Testis (tissue), 3 donors: Measurements from ENCODE around the gene CPLX3. TPM values are rescaled to one million over a fixed set of nuclear protein-coding genes. Genes with fewer than 3 reads are reported as not detected.

Source experiments
- DNase-seq: peaks from one replicate; pipeline ENCODE4 v3.0.0-alpha.2; 2019
- H3K27ac ChIP-seq, 2 donors: fragments of 200-600 bp; sonication (generic); one replicate each; pipeline ENCODE4 v1.5.1; 2019
- H3K27me3 ChIP-seq: fragments of 200-600 bp; sonication (generic); one replicate; pipeline ENCODE4 v1.5.1; 2019
- H3K36me3 ChIP-seq: fragments of 200-600 bp; sonication (generic); one replicate; pipeline ENCODE4 v1.5.1; 2017; ENCODE audit warnings: low read depth; ENCODE audit errors: missing control alignments
- H3K4me1 ChIP-seq: fragments of 200-600 bp; sonication (generic); one replicate; pipeline ENCODE4 v1.5.1; 2019
- H3K4me3 ChIP-seq, 2 donors: fragments of 200-600 bp; sonication (generic); one replicate each; pipeline ENCODE4 v1.5.1; 2017 to 2019
- H3K9me3 ChIP-seq: fragments of 200-600 bp; sonication (generic); one replicate; pipeline ENCODE4 v1.5.1; 2017
- POLR2A ChIP-seq: fragments of 450-650 bp; IDR thresholded peaks from one replicate; pipeline ENCODE4 v1.6.1; 2017; ENCODE audit warnings: antibody characterized with exemption, mild to moderate bottlenecking, moderate library complexity
- WGBS, 2 donors: methylation state at CpG; one replicate each; pipeline ENCODE4 v1.1.5; 2018; 5-methylcytosine and 5-hydroxymethylcytosine counted together
- intact Hi-C: fragments of 100-400 bp; cut with DNase I; formaldehyde crosslinking; loops from one replicate; pipeline ENCODE4 v1.15.1; 2023; ENCODE audit warnings: low total_unique reads
- microRNA-seq, 2 donors: library from miRNA; unstranded; fragments of <30 nt; microRNA quantifications; one replicate each; pipeline ENCODE4, GENCODE V29; 2016; ENCODE audit warnings: borderline number of aligned reads in 2 of 2, borderline replicate concordance in 1 of 2
- polyA plus RNA-seq: library from polyadenylated mRNA; stranded (reverse); fragments of 350-450 nt; fragmentation: Illumina TruSeq; extraction: RNeasy Lipid Tissue Mini Kit (QIAGEN cat#74804); gene quantifications from one replicate; pipeline ENCODE4 v1.2.3, GENCODE V29; 2014; ENCODE audit warnings: low read depth, low replicate concordance; ENCODE audit not compliant: insufficient read depth
- small RNA-seq, 2 donors: library from RNA; depleted of rRNA; stranded (forward); fragments of <200 nt; gene quantifications; one replicate each; pipeline ENCODE3, GENCODE V24; 2016
- total RNA-seq, 2 donors: library from RNA; depleted of rRNA; stranded (reverse); fragments of >200 nt; gene quantifications; one replicate each; pipeline ENCODE4 v1.2.3, GENCODE V29; 2016
- TF ChIP-seq, protein P1 (sequence below), 3 experiments: fragments of 450-650 bp in 2 of 3; fragments of 200-600 bp in 1 of 3; sonication (generic) in 1 of 3; IDR thresholded peaks; one replicate each; pipeline ENCODE4 v1.5.1; 2016 to 2019; ENCODE audit warnings: antibody characterized with exemption in 3 of 3, mild to moderate bottlenecking in 2 of 3, moderate library complexity in 1 of 3

CPLX3 gene
- total and polyA plus RNA-seq, 3 donors from 2014 or later: 3.6 to 5.7 (median 3.7) TPM

DNA sequence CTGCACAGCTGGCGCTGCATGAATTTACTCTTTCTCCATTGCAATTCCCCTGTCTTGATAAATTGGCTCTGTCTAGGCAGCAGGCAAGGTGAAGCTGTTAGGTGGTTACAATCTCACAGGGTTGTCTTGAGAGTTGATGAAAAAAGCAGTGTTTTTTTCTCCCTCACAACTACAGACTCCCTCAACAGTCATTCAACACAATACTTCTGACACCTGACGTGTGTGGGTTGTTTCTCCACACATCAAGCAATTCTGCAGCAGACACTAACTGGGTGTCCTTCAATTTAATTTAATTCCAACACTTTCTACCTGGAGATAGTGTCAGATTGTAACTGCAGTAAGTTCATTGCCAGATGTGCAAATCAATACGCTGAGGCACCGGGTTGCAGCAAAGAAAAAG is 51.8 kb downstream of the CPLX3 start:
- Histone ChIP-seq H3K4me1 (peaks cover 5% of the 10 kb centered on the region), H3K9me3 (no peaks in the 10 kb centered on the region), H3K36me3 (no peaks in the 10 kb centered on the region), H3K27ac (no peak overlapping the region), H3K4me3 (no peak overlapping the region), H3K27me3 (no peaks in the 10 kb centered on the region)
- intact Hi-C loops: no loop called here
- no peak for DNase-seq
- no peak for TF ChIP-seq POLR2A
- TF ChIP-seq, protein P1, sequence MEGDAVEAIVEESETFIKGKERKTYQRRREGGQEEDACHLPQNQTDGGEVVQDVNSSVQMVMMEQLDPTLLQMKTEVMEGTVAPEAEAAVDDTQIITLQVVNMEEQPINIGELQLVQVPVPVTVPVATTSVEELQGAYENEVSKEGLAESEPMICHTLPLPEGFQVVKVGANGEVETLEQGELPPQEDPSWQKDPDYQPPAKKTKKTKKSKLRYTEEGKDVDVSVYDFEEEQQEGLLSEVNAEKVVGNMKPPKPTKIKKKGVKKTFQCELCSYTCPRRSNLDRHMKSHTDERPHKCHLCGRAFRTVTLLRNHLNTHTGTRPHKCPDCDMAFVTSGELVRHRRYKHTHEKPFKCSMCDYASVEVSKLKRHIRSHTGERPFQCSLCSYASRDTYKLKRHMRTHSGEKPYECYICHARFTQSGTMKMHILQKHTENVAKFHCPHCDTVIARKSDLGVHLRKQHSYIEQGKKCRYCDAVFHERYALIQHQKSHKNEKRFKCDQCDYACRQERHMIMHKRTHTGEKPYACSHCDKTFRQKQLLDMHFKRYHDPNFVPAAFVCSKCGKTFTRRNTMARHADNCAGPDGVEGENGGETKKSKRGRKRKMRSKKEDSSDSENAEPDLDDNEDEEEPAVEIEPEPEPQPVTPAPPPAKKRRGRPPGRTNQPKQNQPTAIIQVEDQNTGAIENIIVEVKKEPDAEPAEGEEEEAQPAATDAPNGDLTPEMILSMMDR (IDR thresholded peaks at IDR 0.05): no peak
- WGBS, 2 donors: 78 to 79% methylated on average over 4 of the region's 4 CpGs

Small RNA genes lying within 50 kb of the gene (microRNA-seq; reads per million reads assigned to microRNA genes)
- 0 reads per million in 2 donors for gene MIR4513
- 0 to 2.1 reads per million in 2 donors for gene MIR6882

Small RNA genes lying within 50 kb of the gene (small RNA-seq; reads per million reads assigned to genes)
- gene CPLX3: 0 reads per million in 2 donors
- gene MIR4513: 0 reads per million in 2 donors
- 0.19 to 0.37 reads per million in 2 donors for gene MIR6882

Other genes with a start within 250 kb of the CPLX3 start
- 100 to 1,000 TPM; 162 to 197 TPM for gene CLK3, start 210.8 kb upstream of the CPLX3 start, total RNA-seq
- gene CLK3, start 210.8 kb upstream of the CPLX3 start, polyA plus RNA-seq: 137 TPM
- 10 to 100 TPM; 53.8 to 56.5 TPM for gene EDC3, start 130.6 kb upstream of the CPLX3 start, total RNA-seq
- gene EDC3, start 130.6 kb upstream of the CPLX3 start, polyA plus RNA-seq: 96.0 TPM
- gene CYP1A1, start 101.1 kb upstream of the CPLX3 start, total RNA-seq: under 1 TPM; 0.19 to 0.31 TPM
- 5.6 TPM for gene CYP1A1, start 101.1 kb upstream of the CPLX3 start, polyA plus RNA-seq
- under 1 TPM; 0.12 to 0.31 TPM for gene CYP1A2, start 77.8 kb upstream of the CPLX3 start, total RNA-seq
- not detected for gene CYP1A2, start 77.8 kb upstream of the CPLX3 start, polyA plus RNA-seq
- gene CSK, start 44.5 kb upstream of the CPLX3 start, total RNA-seq: 10 to 100 TPM; 41.5 to 43.1 TPM
- 45.6 TPM for gene CSK, start 44.5 kb upstream of the CPLX3 start, polyA plus RNA-seq
- 1 to 10 TPM; 4.3 to 4.6 TPM for gene LMAN1L, start 13.8 kb upstream of the CPLX3 start, total RNA-seq
- gene LMAN1L, start 13.8 kb upstream of the CPLX3 start, polyA plus RNA-seq: 2.2 TPM
- 10 to 100 TPM; 68.2 to 78.5 TPM for gene ULK3, start 16.5 kb downstream of the CPLX3 start, total RNA-seq
- 27.0 TPM for gene ULK3, start 16.5 kb downstream of the CPLX3 start, polyA plus RNA-seq
- gene SCAMP2, start 46.7 kb downstream of the CPLX3 start, total RNA-seq: 100 to 1,000 TPM in 1 of 2 donors, 10 to 100 TPM in 1; 94.8 to 103 TPM
- 130 TPM for gene SCAMP2, start 46.7 kb downstream of the CPLX3 start, polyA plus RNA-seq
- 10 to 100 TPM; 65.4 to 78.1 TPM for gene MPI, start 63.4 kb downstream of the CPLX3 start, total RNA-seq
- 92.6 TPM for gene MPI, start 63.4 kb downstream of the CPLX3 start, polyA plus RNA-seq
- 10 to 100 TPM; 40.2 to 40.6 TPM for gene FAM219B, start 80.2 kb downstream of the CPLX3 start, total RNA-seq
- gene FAM219B, start 80.2 kb downstream of the CPLX3 start, polyA plus RNA-seq: 32.6 TPM
- 100 to 1,000 TPM in 1 of 2 donors, 10 to 100 TPM in 1; 77.4 to 107 TPM for gene COX5A, start 111.4 kb downstream of the CPLX3 start, total RNA-seq
- gene COX5A, start 111.4 kb downstream of the CPLX3 start, polyA plus RNA-seq: 426 TPM
- gene RPP25, start 130.1 kb downstream of the CPLX3 start, total RNA-seq: 10 to 100 TPM in 1 of 2 donors, 1 to 10 TPM in 1; 6.5 to 15.9 TPM
- 6.8 TPM for gene RPP25, start 130.1 kb downstream of the CPLX3 start, polyA plus RNA-seq
- 10 to 100 TPM; 25.3 to 37.0 TPM for gene SCAMP5, start 168.9 kb downstream of the CPLX3 start, total RNA-seq
- gene SCAMP5, start 168.9 kb downstream of the CPLX3 start, polyA plus RNA-seq: 27.4 TPM
- 10 to 100 TPM; 23.6 to 31.6 TPM for gene PPCDC, start 197.0 kb downstream of the CPLX3 start, total RNA-seq
- gene PPCDC, start 197.0 kb downstream of the CPLX3 start, polyA plus RNA-seq: 18.0 TPM